ENCODE measurements around the gene PRDM2. TPM values are rescaled to one million over a fixed set of nuclear protein-coding genes. Genes with fewer than 3 reads are reported as not detected.

PRDM2 gene
- total RNA-seq, 1 experiment from 2014 or later: 64.2 TPM

- H3K36me3 ChIP-seq (ENCODE audit: insufficient read depth, low read length, poor library complexity, severe bottlenecking): no peaks in the 10 kb centered on the region
- CTCF ChIA-PET: no interaction called here
- no peak for DNase-seq (ENCODE audit: low spot score)
- no peaks in the 10 kb centered on the region for H3K9me3 ChIP-seq (ENCODE audit: low read depth, low read length, poor library complexity, severe bottlenecking)
- peaks cover 22% of the 10 kb centered on the region for H3K4me1 ChIP-seq (ENCODE audit: insufficient read depth, low read length, poor library complexity, severe bottlenecking)
- POLR2A ChIA-PET (ENCODE audit: low non-redundant PET): no interaction called here
- no peak overlapping the region for H3K27ac ChIP-seq (ENCODE audit: low read depth, low read length, poor library complexity, severe bottlenecking)
- BruUV-seq (replicated peaks): no TSS peak
- intact Hi-C loops (cut with micrococcal nuclease; ENCODE audit: unreplicated experiment): no loop called here
- H3K4me3 ChIP-seq (ENCODE audit: low read depth, low read length, poor library complexity, severe bottlenecking): peak overlapping the region; percentile 90
- no peak for TF ChIP-seq EZH2 (IDR thresholded peaks at IDR 0.05; ENCODE audit: borderline replicate concordance, low read depth, low read length, poor library complexity, severe bottlenecking)
- H3K27me3 ChIP-seq (replicated peaks; ENCODE audit: insufficient read depth, low read depth, low read length, poor library complexity): no peaks in the 10 kb centered on the region
Observed at GRCh38 chr1:13751458-13751871, 51.5 kb downstream of the PRDM2 start.

- POLR2A ChIA-PET (ENCODE audit: low non-redundant PET): no interaction called here
- H3K4me3 ChIP-seq (ENCODE audit: low read depth, low read length, poor library complexity, severe bottlenecking): no peak overlapping the region
- H3K36me3 ChIP-seq (ENCODE audit: insufficient read depth, low read length, poor library complexity, severe bottlenecking): no peaks in the 10 kb centered on the region
- intact Hi-C loops (cut with micrococcal nuclease; ENCODE audit: unreplicated experiment): no loop called here
- no peaks in the 10 kb centered on the region for H3K27me3 ChIP-seq (replicated peaks; ENCODE audit: insufficient read depth, low read depth, low read length, poor library complexity)
- CTCF ChIA-PET: no interaction called here
- H3K9me3 ChIP-seq (ENCODE audit: low read depth, low read length, poor library complexity, severe bottlenecking): no peaks in the 10 kb centered on the region
- H3K4me1 ChIP-seq (ENCODE audit: insufficient read depth, low read length, poor library complexity, severe bottlenecking): peaks cover 23% of the 10 kb centered on the region
- DNase-seq (ENCODE audit: low spot score): no peak
- TF ChIP-seq CTCF (conservative IDR thresholded peaks at IDR 0.05; ENCODE audit: low read depth, low read length) (no peak), EZH2 (IDR thresholded peaks at IDR 0.05; ENCODE audit: borderline replicate concordance, low read depth, low read length, poor library complexity, severe bottlenecking) (no peak)
- no peak overlapping the region for H3K27ac ChIP-seq (ENCODE audit: low read depth, low read length, poor library complexity, severe bottlenecking)
- BruUV-seq (replicated peaks): no TSS peak
Observed at GRCh38 chr1:13751985-13752384, 52.0 kb downstream of the PRDM2 start.

- no peaks in the 10 kb centered on the region for H3K36me3 ChIP-seq (ENCODE audit: insufficient read depth, low read length, poor library complexity, severe bottlenecking)
- intact Hi-C loops (cut with micrococcal nuclease; ENCODE audit: unreplicated experiment): no loop called here
- CTCF ChIA-PET: no interaction called here
- H3K9me3 ChIP-seq (ENCODE audit: low read depth, low read length, poor library complexity, severe bottlenecking): no peaks in the 10 kb centered on the region
- POLR2A ChIA-PET (ENCODE audit: low non-redundant PET): no interaction called here
- no peak overlapping the region for H3K4me3 ChIP-seq (ENCODE audit: low read depth, low read length, poor library complexity, severe bottlenecking)
- no TSS peak for BruUV-seq (replicated peaks)
- H3K27ac ChIP-seq (ENCODE audit: low read depth, low read length, poor library complexity, severe bottlenecking): no peak overlapping the region
- DNase-seq (ENCODE audit: low spot score): no peak
- peaks cover 27% of the 10 kb centered on the region for H3K4me1 ChIP-seq (ENCODE audit: insufficient read depth, low read length, poor library complexity, severe bottlenecking)
- H3K27me3 ChIP-seq (replicated peaks; ENCODE audit: insufficient read depth, low read depth, low read length, poor library complexity): no peaks in the 10 kb centered on the region
- TF ChIP-seq CTCF (conservative IDR thresholded peaks at IDR 0.05; ENCODE audit: low read depth, low read length) (no peak), EZH2 (IDR thresholded peaks at IDR 0.05; ENCODE audit: borderline replicate concordance, low read depth, low read length, poor library complexity, severe bottlenecking) (no peak)
Observed at GRCh38 chr1:13752852-13753251, 52.9 kb downstream of the PRDM2 start.

- no TSS peak for BruUV-seq (replicated peaks)
- no peak overlapping the region for H3K4me3 ChIP-seq (ENCODE audit: low read depth, low read length, poor library complexity, severe bottlenecking)
- CTCF ChIA-PET: no interaction called here
- TF ChIP-seq CTCF (conservative IDR thresholded peaks at IDR 0.05; ENCODE audit: low read depth, low read length) (no peak), EZH2 (IDR thresholded peaks at IDR 0.05; ENCODE audit: borderline replicate concordance, low read depth, low read length, poor library complexity, severe bottlenecking) (no peak)
- no peak for DNase-seq (ENCODE audit: low spot score)
- POLR2A ChIA-PET (ENCODE audit: low non-redundant PET): interaction anchor here (0.6 kb wide), 1 partner anchor 11 kb away, joined by 3 read pairs; no protein-coding TSS in a partner anchor
- H3K27me3 ChIP-seq (replicated peaks; ENCODE audit: insufficient read depth, low read depth, low read length, poor library complexity): no peaks in the 10 kb centered on the region
- intact Hi-C loops (cut with micrococcal nuclease; ENCODE audit: unreplicated experiment): no loop called here
- no peaks in the 10 kb centered on the region for H3K9me3 ChIP-seq (ENCODE audit: low read depth, low read length, poor library complexity, severe bottlenecking)
- no peak overlapping the region for H3K27ac ChIP-seq (ENCODE audit: low read depth, low read length, poor library complexity, severe bottlenecking)
- peaks cover 27% of the 10 kb centered on the region for H3K4me1 ChIP-seq (ENCODE audit: insufficient read depth, low read length, poor library complexity, severe bottlenecking)
- no peaks in the 10 kb centered on the region for H3K36me3 ChIP-seq (ENCODE audit: insufficient read depth, low read length, poor library complexity, severe bottlenecking)
Observed at GRCh38 chr1:13753636-13754402, 53.8 kb downstream of the PRDM2 start.
